ENCODE measurements around the gene AVPI1.
"Not testable (repeated sequence)": the region's sequence is repeated elsewhere in the genome, so short reads cannot be mapped to it uniquely, and the experiment has no call there.

The AVPI1 gene

GRCh38 chr10:97711640-97712572 lies 24.9 kb upstream of the AVPI1 start:
- DNase-seq: no peak

- DNase-seq: peak in 2 of 3 experiments; percentile 31 to 56
Measured at GRCh38 chr10:97708976-97709946, 22.2 kb upstream of the AVPI1 start.

- DNase-seq: no peak
Measured at GRCh38 chr10:97708167-97708566, 21.1 kb upstream of the AVPI1 start.

GRCh38 chr10:97707134-97707861 lies 20.3 kb upstream of the AVPI1 start:
- no peak for DNase-seq

- DNase-seq: no peak
Measured at GRCh38 chr10:97705006-97705670, 18.1 kb upstream of the AVPI1 start.

- DNase-seq: no peak
Measured at GRCh38 chr10:97704341-97704740, 17.3 kb upstream of the AVPI1 start.

- no peak for DNase-seq
Measured at GRCh38 chr10:97703398-97704067, 16.5 kb upstream of the AVPI1 start.

- peak; percentile 29 to 72 (median 37) for DNase-seq
Measured at GRCh38 chr10:97701438-97702069, 14.5 kb upstream of the AVPI1 start.

- not testable (repeated sequence) for DNase-seq
Measured at GRCh38 chr10:97698072-97698655, 11.1 kb upstream of the AVPI1 start.

- no peak for DNase-seq
Measured at GRCh38 chr10:97690133-97690532, 3.1 kb upstream of the AVPI1 start.

- no peak for DNase-seq
Measured at GRCh38 chr10:97689559-97690020, 2.5 kb upstream of the AVPI1 start.

- DNase-seq: peak in 1 of 3 experiments; percentile 13
Measured at GRCh38 chr10:97687785-97688781, 1.0 kb upstream of the AVPI1 start.

GRCh38 chr10:97686301-97686961 lies 610 bp downstream of the AVPI1 start:
- no peak for DNase-seq

- no peak for DNase-seq
Measured at GRCh38 chr10:97685395-97685958, 1.6 kb downstream of the AVPI1 start.

GRCh38 chr10:97684866-97685394 lies 2.1 kb downstream of the AVPI1 start:
- no peak for DNase-seq

- not testable (repeated sequence) for DNase-seq
Measured at GRCh38 chr10:97684368-97684713, 2.7 kb downstream of the AVPI1 start.

- DNase-seq: no peak
Measured at GRCh38 chr10:97683556-97684367, 3.3 kb downstream of the AVPI1 start.
